Measurements from ENCODE around the gene TAF4B.
"Not testable (repeated sequence)": the region's sequence is repeated elsewhere in the genome, so short reads cannot be mapped to it uniquely, and the experiment has no call there.

TAF4B gene

GRCh38 chr18:26226229-26227050, at the start of gene TAF4B:
Gene TAF4B (plus strand): TSS chr18:26226445. CDS start chr18:26226934, 489 bp downstream.
- DNase-seq = peak; percentile 93

GRCh38 chr18:26181343-26181826, 44.9 kb upstream of the TAF4B start:
- DNase-seq = no peak

GRCh38 chr18:26183395-26184112, 42.7 kb upstream of the TAF4B start:
- no peak for DNase-seq

- DNase-seq = no peak
Measured at GRCh38 chr18:26185267-26185666, 41.0 kb upstream of the TAF4B start.

- DNase-seq = peak; percentile 51
Measured at GRCh38 chr18:26190506-26190905, 35.7 kb upstream of the TAF4B start.

- no peak for DNase-seq
Measured at GRCh38 chr18:26192233-26192632, 34.0 kb upstream of the TAF4B start.

- DNase-seq = no peak
Measured at GRCh38 chr18:26196605-26197004, 29.6 kb upstream of the TAF4B start.

GRCh38 chr18:26202001-26202400, 24.2 kb upstream of the TAF4B start:
- DNase-seq = not testable (repeated sequence)

- DNase-seq = no peak
Measured at GRCh38 chr18:26205318-26205717, 20.9 kb upstream of the TAF4B start.

- no peak for DNase-seq
Measured at GRCh38 chr18:26206488-26206887, 19.8 kb upstream of the TAF4B start.

- DNase-seq = no peak
Measured at GRCh38 chr18:26207937-26208336, 18.3 kb upstream of the TAF4B start.

- DNase-seq = no peak
Measured at GRCh38 chr18:26208977-26209376, 17.3 kb upstream of the TAF4B start.

GRCh38 chr18:26210147-26210546, 16.1 kb upstream of the TAF4B start:
- DNase-seq = no peak

- peak; percentile 66 for DNase-seq
Measured at GRCh38 chr18:26215247-26215970, 10.8 kb upstream of the TAF4B start.

- no peak for DNase-seq
Measured at GRCh38 chr18:26225022-26225693, 1.1 kb upstream of the TAF4B start.

GRCh38 chr18:26225915-26226228, 373 bp upstream of the TAF4B start:
- no peak for DNase-seq

GRCh38 chr18:26227051-26227670, 916 bp downstream of the TAF4B start:
- DNase-seq = no peak

- no peak for DNase-seq
Measured at GRCh38 chr18:26228562-26229260, 2.5 kb downstream of the TAF4B start.

GRCh38 chr18:26230497-26230896, 4.3 kb downstream of the TAF4B start:
- no peak for DNase-seq

GRCh38 chr18:26233208-26233607, 7.0 kb downstream of the TAF4B start:
- DNase-seq = no peak

- DNase-seq = not testable (repeated sequence)
Measured at GRCh38 chr18:26237363-26237762, 11.1 kb downstream of the TAF4B start.

GRCh38 chr18:26238718-26239117, 12.5 kb downstream of the TAF4B start:
- DNase-seq = not testable (repeated sequence)

Data from CD4-positive, alpha-beta T cell treated with Interleukin-12 subunit alpha and Interleukin-12 subunit beta, for 1 hour (primary cell).